IMR-90 (cell line): ENCODE results near the gene CNPY1.

ENCODE experiments used
- POLR2A ChIP-seq: IDR thresholded peaks from 2 replicates; pipeline ENCODE4 v1.6.1; 2012; ENCODE audit warnings: mild to moderate bottlenecking, low read depth, low read length
- TF ChIP-seq, protein P1 (sequence below): conservative IDR thresholded peaks from 2 replicates; pipeline ENCODE4 v1.5.1; 2012; ENCODE audit warnings: mild to moderate bottlenecking, low read depth, low read length, improper control_type of control experiment

DNA sequence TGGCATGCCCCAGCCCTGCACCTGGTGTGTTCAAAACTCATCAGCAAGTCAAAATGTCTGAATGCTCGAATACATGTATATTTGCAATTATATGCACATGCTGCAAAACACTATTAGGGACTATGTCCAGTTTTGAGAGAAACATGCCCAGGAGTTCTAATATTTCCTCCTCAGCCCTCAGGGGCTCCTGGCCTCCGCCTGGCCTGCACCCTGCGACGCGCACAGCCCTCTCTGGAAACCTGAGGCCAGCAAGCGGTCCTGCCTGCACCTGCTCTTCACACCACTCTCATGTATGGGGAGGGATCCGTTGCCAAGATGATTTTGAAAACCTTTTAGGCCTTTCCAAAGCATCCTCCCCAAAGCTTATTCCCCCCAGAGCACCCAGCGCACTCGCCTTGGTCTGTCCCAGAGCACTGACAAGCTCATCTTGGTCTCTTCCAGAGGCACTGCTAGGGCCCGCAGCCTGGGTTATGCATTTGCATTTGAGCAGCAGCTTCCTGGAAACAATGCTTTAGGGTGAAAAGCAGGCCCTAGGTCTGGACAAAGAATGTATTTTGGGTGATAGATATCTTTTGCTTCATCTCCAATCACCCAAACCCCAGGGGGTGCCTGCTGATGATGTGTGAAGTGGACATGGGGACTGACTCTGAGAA is 22.6 kb upstream of the CNPY1 start:
- TF ChIP-seq, protein P1, sequence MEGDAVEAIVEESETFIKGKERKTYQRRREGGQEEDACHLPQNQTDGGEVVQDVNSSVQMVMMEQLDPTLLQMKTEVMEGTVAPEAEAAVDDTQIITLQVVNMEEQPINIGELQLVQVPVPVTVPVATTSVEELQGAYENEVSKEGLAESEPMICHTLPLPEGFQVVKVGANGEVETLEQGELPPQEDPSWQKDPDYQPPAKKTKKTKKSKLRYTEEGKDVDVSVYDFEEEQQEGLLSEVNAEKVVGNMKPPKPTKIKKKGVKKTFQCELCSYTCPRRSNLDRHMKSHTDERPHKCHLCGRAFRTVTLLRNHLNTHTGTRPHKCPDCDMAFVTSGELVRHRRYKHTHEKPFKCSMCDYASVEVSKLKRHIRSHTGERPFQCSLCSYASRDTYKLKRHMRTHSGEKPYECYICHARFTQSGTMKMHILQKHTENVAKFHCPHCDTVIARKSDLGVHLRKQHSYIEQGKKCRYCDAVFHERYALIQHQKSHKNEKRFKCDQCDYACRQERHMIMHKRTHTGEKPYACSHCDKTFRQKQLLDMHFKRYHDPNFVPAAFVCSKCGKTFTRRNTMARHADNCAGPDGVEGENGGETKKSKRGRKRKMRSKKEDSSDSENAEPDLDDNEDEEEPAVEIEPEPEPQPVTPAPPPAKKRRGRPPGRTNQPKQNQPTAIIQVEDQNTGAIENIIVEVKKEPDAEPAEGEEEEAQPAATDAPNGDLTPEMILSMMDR, result no peak
- TF ChIP-seq POLR2A, result no peak
